ENCODE measurements around the gene CAMSAP3. TPM values are rescaled to one million over a fixed set of nuclear protein-coding genes. Genes with fewer than 3 reads are reported as not detected.

The CAMSAP3 gene
- total RNA-seq, 1 experiment from 2014 or later: 6.7 TPM

GRCh38 chr19:7639863-7640348, 44.2 kb downstream of the CAMSAP3 start:
- no TSS peak for BruUV-seq (replicated peaks)

GRCh38 chr19:7640803-7641202, 45.1 kb downstream of the CAMSAP3 start:
- POLR2A ChIA-PET: no interaction called here
- no TSS peak for BruUV-seq (replicated peaks)

More at GRCh38 chr19:7639863-7640348, 44.2 kb downstream of the CAMSAP3 start:
- Mint-ChIP-seq H3K27me3 (ENCODE audit: insufficient read depth, unreplicated experiment) (no peaks in the 10 kb centered on the region), H3K36me3 (ENCODE audit: insufficient read depth, unreplicated experiment) (peaks cover 12% of the 10 kb centered on the region), H3K27ac (ENCODE audit: low read depth, unreplicated experiment) (no peak overlapping the region), H3K9me3 (ENCODE audit: unreplicated experiment) (no peaks in the 10 kb centered on the region), H3K4me1 (ENCODE audit: insufficient read depth, unreplicated experiment) (peaks cover 5% of the 10 kb centered on the region), H3K4me3 (ENCODE audit: unreplicated experiment) (no peak overlapping the region)
- intact Hi-C loops (cut with micrococcal nuclease): no loop called here
- TF ChIP-seq CTCF (IDR thresholded peaks at IDR 0.05; ENCODE audit: unreplicated experiment): no peak
- POLR2A ChIA-PET: no interaction called here
- no peak for DNase-seq (ENCODE audit: unreplicated experiment)
- CTCF ChIA-PET: no interaction called here

GRCh38 chr19:7641290-7642276, 45.9 kb downstream of the CAMSAP3 start:
- ChIA-PET POLR2A (no interaction called here), CTCF (interaction anchor here (0.5 to 2.0 kb wide), 5 partner anchors 9 to 39 kb away, joined by 3 to 11 read pairs (median 4); partner anchors contain the start of gene TRAPPC5)
- H3K27ac Mint-ChIP-seq (ENCODE audit: low read depth, unreplicated experiment): no peak overlapping the region
- DNase-seq (ENCODE audit: unreplicated experiment): no peak
- intact Hi-C loops (cut with micrococcal nuclease): no loop called here
- H3K27me3 Mint-ChIP-seq (ENCODE audit: insufficient read depth, unreplicated experiment): no peaks in the 10 kb centered on the region
- H3K4me1 Mint-ChIP-seq (ENCODE audit: insufficient read depth, unreplicated experiment): peaks cover 5% of the 10 kb centered on the region
- peaks cover 12% of the 10 kb centered on the region for H3K36me3 Mint-ChIP-seq (ENCODE audit: insufficient read depth, unreplicated experiment)
- no peak for TF ChIP-seq CTCF (IDR thresholded peaks at IDR 0.05; ENCODE audit: unreplicated experiment)
- no TSS peak for BruUV-seq (replicated peaks)
- H3K9me3 Mint-ChIP-seq (ENCODE audit: unreplicated experiment): no peaks in the 10 kb centered on the region
- H3K4me3 Mint-ChIP-seq (ENCODE audit: unreplicated experiment): no peak overlapping the region

More at GRCh38 chr19:7640803-7641202, 45.1 kb downstream of the CAMSAP3 start:
- no peaks in the 10 kb centered on the region for H3K27me3 Mint-ChIP-seq (ENCODE audit: insufficient read depth, unreplicated experiment)
- H3K4me3 Mint-ChIP-seq (ENCODE audit: unreplicated experiment): no peak overlapping the region
- H3K9me3 Mint-ChIP-seq (ENCODE audit: unreplicated experiment): no peaks in the 10 kb centered on the region
- peaks cover 5% of the 10 kb centered on the region for H3K4me1 Mint-ChIP-seq (ENCODE audit: insufficient read depth, unreplicated experiment)
- peaks cover 12% of the 10 kb centered on the region for H3K36me3 Mint-ChIP-seq (ENCODE audit: insufficient read depth, unreplicated experiment)
- intact Hi-C loops (cut with micrococcal nuclease): no loop called here
- CTCF ChIA-PET: interaction anchor here (0.5 to 2.0 kb wide), 4 partner anchors 10 to 263 kb away, joined by 3 to 11 read pairs (median 4); no protein-coding TSS in a partner anchor
- H3K27ac Mint-ChIP-seq (ENCODE audit: low read depth, unreplicated experiment): no peak overlapping the region
- DNase-seq (ENCODE audit: unreplicated experiment): no peak
- TF ChIP-seq CTCF (IDR thresholded peaks at IDR 0.05; ENCODE audit: unreplicated experiment): no peak

- no TSS peak for BruUV-seq (replicated peaks)
- Mint-ChIP-seq H3K27me3 (ENCODE audit: insufficient read depth, unreplicated experiment) (no peaks in the 10 kb centered on the region), H3K4me3 (ENCODE audit: unreplicated experiment) (no peak overlapping the region), H3K9me3 (ENCODE audit: unreplicated experiment) (no peaks in the 10 kb centered on the region), H3K27ac (ENCODE audit: low read depth, unreplicated experiment) (no peak overlapping the region), H3K36me3 (ENCODE audit: insufficient read depth, unreplicated experiment) (peaks cover 15% of the 10 kb centered on the region), H3K4me1 (ENCODE audit: insufficient read depth, unreplicated experiment) (peaks cover 5% of the 10 kb centered on the region)
- TF ChIP-seq CTCF (IDR thresholded peaks at IDR 0.05; ENCODE audit: unreplicated experiment): no peak
- intact Hi-C loops (cut with micrococcal nuclease): no loop called here
- DNase-seq (ENCODE audit: unreplicated experiment): no peak
- POLR2A ChIA-PET: no interaction called here
- CTCF ChIA-PET: interaction anchor here (0.5 to 2.0 kb wide), 3 partner anchors 8 to 38 kb away, joined by 3 to 11 read pairs (median 4); partner anchors contain the start of gene TRAPPC5
Measured at GRCh38 chr19:7642295-7643030, 46.8 kb downstream of the CAMSAP3 start.
